ENCODE results near the gene MGAT3. TPM values are rescaled to one million over a fixed set of nuclear protein-coding genes. Genes with fewer than 3 reads are reported as not detected.

MGAT3 gene
- total RNA-seq, 1 experiment from 2014 or later = 0.20 TPM

DNA sequence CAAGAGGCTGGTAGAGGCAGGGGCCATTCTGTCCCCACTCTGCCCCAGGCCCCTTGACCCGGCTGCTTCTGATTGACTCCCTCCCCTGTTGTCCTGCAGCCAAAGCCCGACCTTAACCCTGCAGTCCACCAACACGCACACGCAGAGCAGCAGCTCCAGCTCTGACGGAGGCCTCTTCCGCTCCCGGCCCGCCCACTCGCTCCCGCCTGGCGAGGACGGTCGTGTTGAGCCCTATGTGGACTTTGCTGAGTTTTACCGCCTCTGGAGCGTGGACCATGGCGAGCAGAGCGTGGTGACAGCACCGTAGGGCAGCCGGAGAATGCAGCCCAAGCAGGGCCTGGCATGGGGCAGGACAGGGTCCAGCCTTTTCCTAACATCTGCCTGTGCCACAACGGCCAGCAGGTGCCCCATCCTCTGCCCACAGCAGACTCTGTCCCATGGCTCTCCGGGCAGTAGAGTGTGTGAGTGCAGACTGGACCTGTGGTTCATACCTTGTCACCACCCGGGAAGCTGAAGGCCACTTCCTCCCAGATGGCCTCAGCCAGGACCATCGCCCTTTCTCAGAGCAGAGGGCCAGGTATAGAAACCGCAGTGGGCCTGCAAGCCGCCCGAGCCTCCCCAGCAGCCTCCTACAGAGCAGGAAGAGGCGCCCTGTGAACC is 26.8 kb upstream of the MGAT3 start:
- ChIA-PET RAD21 (ENCODE audit: low non-redundant PET in 1 of 2, low total read pairs in 2 of 2, uncharacterized antibody in 2 of 2, unreplicated experiment in 2 of 2) (no interaction called here), POLR2A (no interaction called here), CTCF (no interaction called here)
- peaks cover 10 to 11% of the 10 kb centered on the region in 2 experiments; a peak in 3 of 4 replicates for H3K4me1 ChIP-seq (ENCODE audit: control insufficient read depth in 1 of 2, insufficient read depth in 2 of 2, low read length in 2 of 2)
- H3K9ac ChIP-seq (ENCODE audit: low read length) = no peak overlapping the region
- no peak for DNase-seq (ENCODE audit: low read depth, low spot score)
- H2AFZ ChIP-seq (ENCODE audit: low read depth, low read length, poor library complexity, severe bottlenecking) = no peak overlapping the region
- no peak overlapping the region for H3K4me3 ChIP-seq (replicated peaks in 1 of 2; ENCODE audit: low read depth in 1 of 2, low read length in 2 of 2)
- TF ChIP-seq, protein P1, sequence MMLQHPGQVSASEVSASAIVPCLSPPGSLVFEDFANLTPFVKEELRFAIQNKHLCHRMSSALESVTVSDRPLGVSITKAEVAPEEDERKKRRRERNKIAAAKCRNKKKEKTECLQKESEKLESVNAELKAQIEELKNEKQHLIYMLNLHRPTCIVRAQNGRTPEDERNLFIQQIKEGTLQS (IDR thresholded peaks at IDR 0.05) = no peak
- TF ChIP-seq JUND (IDR thresholded peaks at IDR 0.05) (no peak), SRF (IDR thresholded peaks at IDR 0.05; ENCODE audit: low read depth) (no peak)
- no peaks in the 10 kb centered on the region for H3K79me2 ChIP-seq (ENCODE audit: insufficient read depth, low read length)
- no peak overlapping the region for H3K27ac ChIP-seq (ENCODE audit: low read depth, low read length)
- H3K27me3 ChIP-seq (ENCODE audit: insufficient read depth, low read length) = no peaks in the 10 kb centered on the region
- H3K4me2 ChIP-seq (ENCODE audit: low read length) = no peak overlapping the region
- no TSS peak for BruUV-seq (replicated peaks)
- no peaks in the 10 kb centered on the region for H3K9me2 ChIP-seq (ENCODE audit: insufficient read depth)
- H4K20me1 ChIP-seq (ENCODE audit: insufficient read depth) = no peaks in the 10 kb centered on the region
- intact Hi-C loops (cut with micrococcal nuclease) = no loop called here
- no peak for ATAC-seq
- peaks cover 5 to 8% of the 10 kb centered on the region in 2 experiments; a peak in 2 of 4 replicates for H3K36me3 ChIP-seq (ENCODE audit: control insufficient read depth in 1 of 2, insufficient read depth in 2 of 2, low read length in 2 of 2)
- H3K9me3 ChIP-seq (ENCODE audit: control insufficient read depth in 1 of 2, insufficient read depth in 1 of 2, low read depth in 1 of 2, low read length in 2 of 2) = no peaks in the 10 kb centered on the region

DNA sequence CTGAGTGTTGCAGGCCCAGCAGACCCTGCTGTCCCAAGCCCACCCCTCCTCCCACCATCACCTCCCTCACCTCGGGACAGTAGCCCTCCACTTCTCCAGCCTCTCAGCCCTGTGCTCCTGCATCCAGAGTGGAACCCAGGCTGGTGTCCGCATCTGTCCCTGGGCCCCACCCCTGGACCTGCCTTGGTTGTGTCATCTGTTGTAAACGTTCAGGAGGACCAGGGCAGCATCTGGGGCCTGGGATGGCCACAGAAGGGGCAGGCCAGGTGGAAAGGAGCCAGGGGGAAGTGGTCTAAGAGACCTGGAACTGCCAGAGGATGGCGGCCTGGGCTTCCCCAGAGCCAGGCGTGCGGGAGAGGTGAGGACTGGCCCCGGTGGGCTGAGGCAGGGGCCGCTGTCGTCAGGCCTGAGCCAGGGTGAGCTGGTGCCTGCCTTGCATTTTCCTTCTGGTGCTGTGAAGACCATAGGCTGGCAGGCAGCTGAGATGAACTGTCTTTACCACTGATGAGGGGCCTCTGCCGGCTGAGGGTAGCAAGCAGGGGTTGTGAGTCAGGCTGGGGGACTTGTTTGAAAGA is 26.1 kb upstream of the MGAT3 start:
- no peak for TF ChIP-seq SRF (IDR thresholded peaks at IDR 0.05; ENCODE audit: low read depth)
- TF ChIP-seq, protein P2, sequence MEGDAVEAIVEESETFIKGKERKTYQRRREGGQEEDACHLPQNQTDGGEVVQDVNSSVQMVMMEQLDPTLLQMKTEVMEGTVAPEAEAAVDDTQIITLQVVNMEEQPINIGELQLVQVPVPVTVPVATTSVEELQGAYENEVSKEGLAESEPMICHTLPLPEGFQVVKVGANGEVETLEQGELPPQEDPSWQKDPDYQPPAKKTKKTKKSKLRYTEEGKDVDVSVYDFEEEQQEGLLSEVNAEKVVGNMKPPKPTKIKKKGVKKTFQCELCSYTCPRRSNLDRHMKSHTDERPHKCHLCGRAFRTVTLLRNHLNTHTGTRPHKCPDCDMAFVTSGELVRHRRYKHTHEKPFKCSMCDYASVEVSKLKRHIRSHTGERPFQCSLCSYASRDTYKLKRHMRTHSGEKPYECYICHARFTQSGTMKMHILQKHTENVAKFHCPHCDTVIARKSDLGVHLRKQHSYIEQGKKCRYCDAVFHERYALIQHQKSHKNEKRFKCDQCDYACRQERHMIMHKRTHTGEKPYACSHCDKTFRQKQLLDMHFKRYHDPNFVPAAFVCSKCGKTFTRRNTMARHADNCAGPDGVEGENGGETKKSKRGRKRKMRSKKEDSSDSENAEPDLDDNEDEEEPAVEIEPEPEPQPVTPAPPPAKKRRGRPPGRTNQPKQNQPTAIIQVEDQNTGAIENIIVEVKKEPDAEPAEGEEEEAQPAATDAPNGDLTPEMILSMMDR (IDR thresholded peaks at IDR 0.05 in 2 of 3, conservative IDR thresholded peaks at IDR 0.05 in 1 of 3; ENCODE audit: borderline replicate concordance in 1 of 3, insufficient read depth in 1 of 3, low read depth in 2 of 3, low read length in 2 of 3) = no peak
- TF ChIP-seq, protein P3, sequence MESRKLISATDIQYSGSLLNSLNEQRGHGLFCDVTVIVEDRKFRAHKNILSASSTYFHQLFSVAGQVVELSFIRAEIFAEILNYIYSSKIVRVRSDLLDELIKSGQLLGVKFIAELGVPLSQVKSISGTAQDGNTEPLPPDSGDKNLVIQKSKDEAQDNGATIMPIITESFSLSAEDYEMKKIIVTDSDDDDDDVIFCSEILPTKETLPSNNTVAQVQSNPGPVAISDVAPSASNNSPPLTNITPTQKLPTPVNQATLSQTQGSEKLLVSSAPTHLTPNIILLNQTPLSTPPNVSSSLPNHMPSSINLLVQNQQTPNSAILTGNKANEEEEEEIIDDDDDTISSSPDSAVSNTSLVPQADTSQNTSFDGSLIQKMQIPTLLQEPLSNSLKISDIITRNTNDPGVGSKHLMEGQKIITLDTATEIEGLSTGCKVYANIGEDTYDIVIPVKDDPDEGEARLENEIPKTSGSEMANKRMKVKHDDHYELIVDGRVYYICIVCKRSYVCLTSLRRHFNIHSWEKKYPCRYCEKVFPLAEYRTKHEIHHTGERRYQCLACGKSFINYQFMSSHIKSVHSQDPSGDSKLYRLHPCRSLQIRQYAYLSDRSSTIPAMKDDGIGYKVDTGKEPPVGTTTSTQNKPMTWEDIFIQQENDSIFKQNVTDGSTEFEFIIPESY (IDR thresholded peaks at IDR 0.05; ENCODE audit: extremely low read depth, insufficient replicate concordance, low read length) = no peak
- no peak for TF ChIP-seq SP1 (IDR thresholded peaks at IDR 0.05; ENCODE audit: low read depth)
- TF ChIP-seq YY1 (IDR thresholded peaks at IDR 0.05; ENCODE audit: extremely low read depth, insufficient replicate concordance, low read depth, low read length) = no peak
- no peak for TF ChIP-seq ZFX (IDR thresholded peaks at IDR 0.05)
- no peak for TF ChIP-seq ZNF274 (IDR thresholded peaks at IDR 0.05; ENCODE audit: low read depth, low read length)
- TF ChIP-seq FOSL1 (IDR thresholded peaks at IDR 0.05; ENCODE audit: low read depth) = no peak
- TF ChIP-seq, protein P1 (IDR thresholded peaks at IDR 0.05) = no peak
- no TSS peak for BruUV-seq (replicated peaks)
- Histone ChIP-seq H3K4me1 (ENCODE audit: control insufficient read depth in 1 of 2, insufficient read depth in 2 of 2, low read length in 2 of 2) (peaks cover 10 to 11% of the 10 kb centered on the region in 2 experiments; a peak in 3 of 4 replicates), H3K9me3 (ENCODE audit: control insufficient read depth in 1 of 2, insufficient read depth in 1 of 2, low read depth in 1 of 2, low read length in 2 of 2) (no peaks in the 10 kb centered on the region), H4K20me1 (ENCODE audit: insufficient read depth) (no peaks in the 10 kb centered on the region), H3K79me2 (ENCODE audit: insufficient read depth, low read length) (no peaks in the 10 kb centered on the region), H3K4me3 (replicated peaks in 1 of 2; ENCODE audit: low read depth in 1 of 2, low read length in 2 of 2) (no peak overlapping the region), H3K4me2 (ENCODE audit: low read length) (no peak overlapping the region), H3K36me3 (ENCODE audit: control insufficient read depth in 1 of 2, insufficient read depth in 2 of 2, low read length in 2 of 2) (peaks cover 5 to 8% of the 10 kb centered on the region in 2 experiments; a peak in 2 of 4 replicates), H3K9me2 (ENCODE audit: insufficient read depth) (no peaks in the 10 kb centered on the region), H3K9ac (ENCODE audit: low read length) (no peak overlapping the region), H3K27ac (ENCODE audit: low read depth, low read length) (no peak overlapping the region), H3K27me3 (ENCODE audit: insufficient read depth, low read length) (no peaks in the 10 kb centered on the region), H2AFZ (ENCODE audit: low read depth, low read length, poor library complexity, severe bottlenecking) (no peak overlapping the region)
- POLR2A ChIA-PET = no interaction called here
- no peak for DNase-seq (ENCODE audit: low read depth, low spot score)
- intact Hi-C loops (cut with micrococcal nuclease) = no loop called here
- ATAC-seq = no peak
- CTCF ChIA-PET = no interaction called here
- RAD21 ChIA-PET (ENCODE audit: low non-redundant PET in 1 of 2, low total read pairs in 2 of 2, uncharacterized antibody in 2 of 2, unreplicated experiment in 2 of 2) = no interaction called here

Data from HCT116 (cell line).